Measurements from ENCODE around the gene C19orf85. TPM values are rescaled to one million over a fixed set of nuclear protein-coding genes. Genes with fewer than 3 reads are reported as not detected.

The C19orf85 gene
- total RNA-seq, 1 donor from 2014 or later, result not detected

- Histone ChIP-seq H3K27ac (peak overlapping the region; percentile 80), H3K36me3 (peaks cover 0 to 5% of the 10 kb centered on the region in 2 donors), H3K9me3 (no peaks in the 10 kb centered on the region), H3K4me1 (peaks cover 29% of the 10 kb centered on the region), H3K4me3 (peak overlapping the region; percentile 60 to 91), H3K27me3 (no peaks in the 10 kb centered on the region)
- intact Hi-C loops (cut with DNase I), result no loop called here
- TF ChIP-seq POLR2AphosphoS5 (IDR thresholded peaks at IDR 0.05; ENCODE audit: insufficient read depth in 1 of 2, low read depth in 1 of 2), result no peak
- TF ChIP-seq, protein P1, sequence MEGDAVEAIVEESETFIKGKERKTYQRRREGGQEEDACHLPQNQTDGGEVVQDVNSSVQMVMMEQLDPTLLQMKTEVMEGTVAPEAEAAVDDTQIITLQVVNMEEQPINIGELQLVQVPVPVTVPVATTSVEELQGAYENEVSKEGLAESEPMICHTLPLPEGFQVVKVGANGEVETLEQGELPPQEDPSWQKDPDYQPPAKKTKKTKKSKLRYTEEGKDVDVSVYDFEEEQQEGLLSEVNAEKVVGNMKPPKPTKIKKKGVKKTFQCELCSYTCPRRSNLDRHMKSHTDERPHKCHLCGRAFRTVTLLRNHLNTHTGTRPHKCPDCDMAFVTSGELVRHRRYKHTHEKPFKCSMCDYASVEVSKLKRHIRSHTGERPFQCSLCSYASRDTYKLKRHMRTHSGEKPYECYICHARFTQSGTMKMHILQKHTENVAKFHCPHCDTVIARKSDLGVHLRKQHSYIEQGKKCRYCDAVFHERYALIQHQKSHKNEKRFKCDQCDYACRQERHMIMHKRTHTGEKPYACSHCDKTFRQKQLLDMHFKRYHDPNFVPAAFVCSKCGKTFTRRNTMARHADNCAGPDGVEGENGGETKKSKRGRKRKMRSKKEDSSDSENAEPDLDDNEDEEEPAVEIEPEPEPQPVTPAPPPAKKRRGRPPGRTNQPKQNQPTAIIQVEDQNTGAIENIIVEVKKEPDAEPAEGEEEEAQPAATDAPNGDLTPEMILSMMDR (IDR thresholded peaks at IDR 0.05), result no peak
- TF ChIP-seq POLR2A (IDR thresholded peaks at IDR 0.05), result no peak
- DNase-seq (ENCODE audit: extremely low spot score in 2 of 2), result no peak
Measured at GRCh38 chr19:55460670-55461258, 3.8 kb downstream of the C19orf85 start.

DNA sequence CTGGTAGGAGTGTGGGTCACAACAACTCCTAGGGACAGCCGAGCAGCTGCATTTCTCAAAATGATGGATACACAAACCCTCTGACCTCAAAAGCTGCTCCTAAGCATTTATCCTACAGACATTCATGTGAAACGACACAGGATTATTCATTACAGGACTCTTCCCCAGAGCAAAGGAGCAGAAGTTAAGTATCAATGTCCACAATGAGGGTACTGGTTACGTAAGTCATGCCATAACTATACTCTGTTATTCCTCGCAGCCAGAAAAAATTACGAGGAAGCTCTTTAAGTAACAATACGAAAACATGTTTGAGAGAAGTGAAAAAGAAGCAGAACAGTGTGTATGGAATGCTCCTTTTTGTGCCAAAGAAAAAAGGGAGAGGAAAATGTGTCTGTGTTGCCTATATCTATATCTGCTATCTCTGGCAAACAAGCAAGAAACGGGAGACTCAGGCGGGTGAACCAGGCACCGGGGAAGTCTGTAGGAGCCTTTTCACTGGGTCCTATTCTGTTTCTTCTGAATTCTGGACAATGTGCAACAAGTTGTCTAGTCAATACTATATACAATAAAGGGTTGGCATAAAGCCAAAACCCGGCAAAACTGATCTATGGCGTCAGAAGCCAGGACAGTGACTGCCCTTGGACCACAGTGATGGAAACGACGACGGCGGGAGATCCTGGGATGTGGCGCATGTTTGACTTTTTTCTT is 4.4 kb downstream of the C19orf85 start:
- peak overlapping the region; percentile 60 to 91 for H3K4me3 ChIP-seq
- TF ChIP-seq POLR2A (IDR thresholded peaks at IDR 0.05) (no peak), POLR2AphosphoS5 (IDR thresholded peaks at IDR 0.05; ENCODE audit: insufficient read depth in 1 of 2, low read depth in 1 of 2) (no peak)
- TF ChIP-seq, protein P1 (IDR thresholded peaks at IDR 0.05), result no peak
- intact Hi-C loops (cut with DNase I), result no loop called here

DNA sequence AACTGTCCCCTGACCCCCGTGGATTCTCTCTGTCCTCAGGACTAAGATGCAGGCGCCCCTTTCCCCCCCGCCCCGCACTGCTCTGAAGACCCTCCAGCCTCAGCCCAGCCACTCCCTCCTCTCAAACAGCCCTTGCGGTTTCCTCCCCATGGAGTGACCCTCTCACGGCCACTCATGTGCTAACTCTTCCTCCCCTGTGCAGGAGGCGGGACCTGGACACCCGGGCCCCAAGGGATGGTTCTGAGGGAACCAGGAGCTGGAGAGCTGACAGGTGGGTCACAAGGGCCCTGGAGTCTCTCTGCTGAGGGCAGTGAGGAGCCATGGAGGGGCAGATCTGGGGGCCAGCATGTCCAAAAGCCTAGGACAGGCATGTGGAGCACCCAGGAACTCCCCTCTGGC is 5.0 kb downstream of the C19orf85 start:
- Histone ChIP-seq H3K9me3 (no peaks in the 10 kb centered on the region), H3K4me1 (peaks cover 29% of the 10 kb centered on the region), H3K4me3 (no peak overlapping the region), H3K27me3 (no peaks in the 10 kb centered on the region), H3K36me3 (peaks cover 0 to 5% of the 10 kb centered on the region in 2 donors), H3K27ac (peak overlapping the region; percentile 80)
- intact Hi-C loops (cut with DNase I), result no loop called here
- DNase-seq (ENCODE audit: extremely low spot score in 2 of 2), result no peak
- TF ChIP-seq POLR2A (IDR thresholded peaks at IDR 0.05) (no peak), POLR2AphosphoS5 (IDR thresholded peaks at IDR 0.05; ENCODE audit: insufficient read depth in 1 of 2, low read depth in 1 of 2) (no peak)

More for the DNA sequence above, 4.4 kb downstream of the C19orf85 start:
- Histone ChIP-seq H3K27ac (peak overlapping the region; percentile 80), H3K9me3 (no peaks in the 10 kb centered on the region), H3K27me3 (no peaks in the 10 kb centered on the region), H3K4me1 (peaks cover 29% of the 10 kb centered on the region), H3K36me3 (peaks cover 0 to 5% of the 10 kb centered on the region in 2 donors)
- no peak for DNase-seq (ENCODE audit: extremely low spot score in 2 of 2)

DNA sequence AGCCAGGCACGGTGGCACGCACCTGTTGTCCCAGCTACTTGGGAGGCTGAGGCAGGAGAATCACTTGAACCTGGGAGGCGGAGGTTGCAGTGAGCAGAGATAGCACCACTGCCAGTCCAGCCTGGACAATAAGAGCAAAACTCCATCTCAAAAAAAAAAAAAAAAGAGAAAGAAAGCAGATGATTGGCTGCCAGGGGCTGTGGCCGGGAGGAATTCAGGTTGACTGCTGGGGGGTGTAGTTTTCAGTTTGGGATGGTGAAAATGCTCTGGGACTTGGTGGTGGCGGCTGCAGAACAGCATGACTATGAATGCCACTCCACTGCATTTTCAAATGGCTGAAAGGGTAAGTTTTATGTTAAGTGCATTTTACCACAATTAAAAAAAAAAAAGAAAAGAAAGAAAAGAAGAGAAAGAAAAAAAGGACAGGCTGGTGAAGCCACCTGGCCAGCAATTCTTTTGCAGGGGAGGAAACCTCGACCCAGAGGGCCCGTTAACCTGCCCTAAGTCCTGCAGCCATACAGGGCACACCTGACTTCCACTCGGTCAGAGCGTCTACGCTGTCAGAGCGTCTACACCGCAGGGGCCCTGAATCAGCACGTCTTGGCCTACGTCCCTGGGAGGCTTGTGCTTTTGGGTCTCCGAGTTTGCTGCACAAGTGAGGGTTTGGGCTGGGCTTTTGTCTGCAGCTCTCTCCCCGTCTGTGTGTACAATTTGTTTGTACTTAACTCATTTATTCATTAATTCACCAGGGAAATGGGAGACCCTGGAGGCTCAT is 6.7 kb downstream of the C19orf85 start:
- Histone ChIP-seq H3K4me3 (no peak overlapping the region), H3K27ac (no peak overlapping the region), H3K27me3 (no peaks in the 10 kb centered on the region), H3K4me1 (peaks cover 30% of the 10 kb centered on the region), H3K9me3 (no peaks in the 10 kb centered on the region), H3K36me3 (peaks cover 0 to 5% of the 10 kb centered on the region in 2 donors)
- DNase-seq (ENCODE audit: extremely low spot score in 2 of 2), result no peak
- intact Hi-C loops (cut with DNase I), result no loop called here
- TF ChIP-seq POLR2AphosphoS5 (IDR thresholded peaks at IDR 0.05; ENCODE audit: insufficient read depth in 1 of 2, low read depth in 1 of 2) (no peak), POLR2A (IDR thresholded peaks at IDR 0.05) (no peak)
- TF ChIP-seq, protein P1 (IDR thresholded peaks at IDR 0.05), result no peak

GRCh38 chr19:55456347-55456746 is 8.2 kb downstream of the C19orf85 start:
- H3K4me1 ChIP-seq, result peaks cover 37% of the 10 kb centered on the region

More at GRCh38 chr19:55456347-55456746, 8.2 kb downstream of the C19orf85 start:
- no peaks in the 10 kb centered on the region for H3K9me3 ChIP-seq
- no peak overlapping the region for H3K27ac ChIP-seq
- no peak for DNase-seq (ENCODE audit: extremely low spot score in 2 of 2)
- intact Hi-C loops (cut with DNase I), result no loop called here
- peaks cover 0 to 5% of the 10 kb centered on the region in 2 donors for H3K36me3 ChIP-seq
- TF ChIP-seq, protein P1 (IDR thresholded peaks at IDR 0.05), result no peak
- no peak for TF ChIP-seq POLR2A (IDR thresholded peaks at IDR 0.05)
- peaks cover 11% of the 10 kb centered on the region for H3K27me3 ChIP-seq
- H3K4me3 ChIP-seq, result no peak overlapping the region
